Activated naive CD4-positive, alpha-beta T cell treated with anti-CD3 and anti-CD28 coated beads, Interleukin-2, amount 50 U/mL, for 72 hours (primary cell): ENCODE results near the gene C3orf80. TPM values are rescaled to one million over a fixed set of nuclear protein-coding genes. Genes with fewer than 3 reads are reported as not detected.
"Not testable (repeated sequence)": the region's sequence is repeated elsewhere in the genome, so short reads cannot be mapped to it uniquely, and the experiment has no call there.

Source experiments
- ATAC-seq, 2 donors: fragments of 150-1000 bp; cut with Tn5 transposase; 2 replicates each; pipeline ENCODE4 v1.10.0; 2021; ENCODE audit warnings: mild to moderate bottlenecking in 2 of 2, moderate library complexity in 2 of 2
- DNase-seq, 2 donors: peaks; one replicate each; pipeline ENCODE4 v3.0.0; 2021 to 2022; ENCODE audit warnings: low spot score in 2 of 2
- H3K27ac Mint-ChIP-seq, 2 donors: one replicate each; pipeline ENCODE4 v1.8.0; 2022; ENCODE audit warnings: mild to moderate bottlenecking in 2 of 2, mixed read lengths in 2 of 2
- H3K36me3 Mint-ChIP-seq, 2 donors: one replicate each; pipeline ENCODE4 v1.8.0; 2022; ENCODE audit warnings: mixed read lengths in 2 of 2
- H3K9me3 Mint-ChIP-seq, 2 donors: one replicate each; pipeline ENCODE4 v1.8.0; 2022; ENCODE audit warnings: mixed read lengths in 2 of 2
- total RNA-seq, 2 donors: library from RNA; stranded (reverse); gene quantifications; one replicate each; pipeline ENCODE4 v1.2.3, GENCODE V29; 2022

Gene C3orf80
- total RNA-seq, 2 donors from 2014 or later: 0.11 TPM; not detected in 1

GRCh38 chr3:160199108-160199507 lies 26.1 kb upstream of the C3orf80 start:
- Mint-ChIP-seq H3K27ac (no peak overlapping the region), H3K9me3 (peaks cover 4% of the 10 kb centered on the region in 2 donors)
- no peak for ATAC-seq

GRCh38 chr3:160200353-160200752 lies 24.9 kb upstream of the C3orf80 start:
- no peak for ATAC-seq
- Mint-ChIP-seq H3K27ac (no peak overlapping the region), H3K36me3 (no peaks in the 10 kb centered on the region), H3K9me3 (peaks cover 4% of the 10 kb centered on the region in 2 donors)
- no peak for DNase-seq

More at GRCh38 chr3:160199108-160199507, 26.1 kb upstream of the C3orf80 start:
- H3K36me3 Mint-ChIP-seq: no peaks in the 10 kb centered on the region
- no peak for DNase-seq

GRCh38 chr3:160204396-160205011 lies 20.7 kb upstream of the C3orf80 start:
- ATAC-seq, DNase-seq, H3K27ac Mint-ChIP-seq, H3K9me3 Mint-ChIP-seq, H3K36me3 Mint-ChIP-seq: not testable (repeated sequence)

- H3K36me3 Mint-ChIP-seq: no peaks in the 10 kb centered on the region
- no peaks in the 10 kb centered on the region for H3K9me3 Mint-ChIP-seq
- no peak overlapping the region for H3K27ac Mint-ChIP-seq
- DNase-seq (no peak), ATAC-seq (no peak)
Measured at GRCh38 chr3:160205606-160206005, 19.6 kb upstream of the C3orf80 start.

- no peak overlapping the region for H3K27ac Mint-ChIP-seq
- DNase-seq (no peak), ATAC-seq (no peak)
- H3K36me3 Mint-ChIP-seq: no peaks in the 10 kb centered on the region
- no peaks in the 10 kb centered on the region for H3K9me3 Mint-ChIP-seq
Measured at GRCh38 chr3:160210341-160210740, 14.9 kb upstream of the C3orf80 start.

GRCh38 chr3:160210799-160211221 lies 14.4 kb upstream of the C3orf80 start:
- no peak for DNase-seq

GRCh38 chr3:160213191-160213590 lies 12.0 kb upstream of the C3orf80 start:
- H3K9me3 Mint-ChIP-seq: no peaks in the 10 kb centered on the region
- no peak for DNase-seq
- ATAC-seq: no peak
- H3K36me3 Mint-ChIP-seq: no peaks in the 10 kb centered on the region
- no peak overlapping the region for H3K27ac Mint-ChIP-seq

More at GRCh38 chr3:160210799-160211221, 14.4 kb upstream of the C3orf80 start:
- Mint-ChIP-seq H3K9me3 (no peaks in the 10 kb centered on the region), H3K36me3 (no peaks in the 10 kb centered on the region), H3K27ac (no peak overlapping the region)
- ATAC-seq: peak in 1 of 2 donors; percentile 56

GRCh38 chr3:160217675-160218074 lies 7.5 kb upstream of the C3orf80 start:
- DNase-seq (no peak), ATAC-seq (no peak)
- no peak overlapping the region for H3K27ac Mint-ChIP-seq

GRCh38 chr3:160218136-160218535 lies 7.1 kb upstream of the C3orf80 start:
- Mint-ChIP-seq H3K9me3 (no peaks in the 10 kb centered on the region), H3K36me3 (no peaks in the 10 kb centered on the region)
- ATAC-seq: no peak

More at GRCh38 chr3:160217675-160218074, 7.5 kb upstream of the C3orf80 start:
- H3K9me3 Mint-ChIP-seq: no peaks in the 10 kb centered on the region
- no peaks in the 10 kb centered on the region for H3K36me3 Mint-ChIP-seq

GRCh38 chr3:160220038-160220437 lies 5.2 kb upstream of the C3orf80 start:
- no peak for ATAC-seq
- DNase-seq: no peak
- H3K36me3 Mint-ChIP-seq: peaks cover 0 to 8% of the 10 kb centered on the region in 2 donors

More at GRCh38 chr3:160218136-160218535, 7.1 kb upstream of the C3orf80 start:
- no peak for DNase-seq
- no peak overlapping the region for H3K27ac Mint-ChIP-seq

GRCh38 chr3:160221019-160221418 lies 4.2 kb upstream of the C3orf80 start:
- Mint-ChIP-seq H3K9me3 (no peaks in the 10 kb centered on the region), H3K36me3 (peaks cover 0 to 8% of the 10 kb centered on the region in 2 donors), H3K27ac (no peak overlapping the region)
- no peak for ATAC-seq
- no peak for DNase-seq

More at GRCh38 chr3:160220038-160220437, 5.2 kb upstream of the C3orf80 start:
- H3K27ac Mint-ChIP-seq: no peak overlapping the region
- H3K9me3 Mint-ChIP-seq: no peaks in the 10 kb centered on the region

GRCh38 chr3:160224256-160224655 lies 966 bp upstream of the C3orf80 start:
- Mint-ChIP-seq H3K9me3 (no peaks in the 10 kb centered on the region), H3K36me3 (peaks cover 0 to 14% of the 10 kb centered on the region in 2 donors), H3K27ac (no peak overlapping the region)
- peak in 1 of 2 donors; percentile 5 for DNase-seq
- no peak for ATAC-seq

GRCh38 chr3:160224811-160225175 lies 429 bp upstream of the C3orf80 start:
- DNase-seq: no peak
- Mint-ChIP-seq H3K36me3 (peaks cover 0 to 14% of the 10 kb centered on the region in 2 donors), H3K9me3 (no peaks in the 10 kb centered on the region), H3K27ac (no peak overlapping the region)
- ATAC-seq: no peak

- DNase-seq (peak in 1 of 2 donors; percentile 6), ATAC-seq (peak; percentile 7 to 13)
- peaks cover 0 to 14% of the 10 kb centered on the region in 2 donors for H3K36me3 Mint-ChIP-seq
- H3K9me3 Mint-ChIP-seq: no peaks in the 10 kb centered on the region
- no peak overlapping the region for H3K27ac Mint-ChIP-seq
Measured at GRCh38 chr3:160226026-160226907, 1.0 kb downstream of the C3orf80 start.

GRCh38 chr3:160227419-160227818 lies 2.2 kb downstream of the C3orf80 start:
- Mint-ChIP-seq H3K27ac (no peak overlapping the region), H3K9me3 (no peaks in the 10 kb centered on the region), H3K36me3 (peaks cover 0 to 14% of the 10 kb centered on the region in 2 donors)
- no peak for ATAC-seq
- DNase-seq: no peak

- H3K27ac Mint-ChIP-seq: no peak overlapping the region
- H3K36me3 Mint-ChIP-seq: no peaks in the 10 kb centered on the region
- H3K9me3 Mint-ChIP-seq: no peaks in the 10 kb centered on the region
- ATAC-seq (no peak), DNase-seq (no peak)
Measured at GRCh38 chr3:160232014-160232413, 6.8 kb downstream of the C3orf80 start.

- H3K27ac Mint-ChIP-seq, ATAC-seq, H3K9me3 Mint-ChIP-seq, DNase-seq: not testable (repeated sequence)
- peaks cover 0 to 20% of the 10 kb centered on the region in 2 donors for H3K36me3 Mint-ChIP-seq
Measured at GRCh38 chr3:160240719-160241118, 15.5 kb downstream of the C3orf80 start.
